Stimulated activated CD4-positive, alpha-beta T cell treated with anti-CD3 and anti-CD28 coated beads, Interleukin-2, amount 100 ng/mL, for 24 hours (primary cell): ENCODE data around the gene TMEM108.

Experiments
- DNase-seq, 2 donors: peaks; one replicate each; pipeline ENCODE4 v3.0.0-alpha.2; 2020

TMEM108 gene

GRCh38 chr3:133055339-133055738 is 17.1 kb downstream of the TMEM108 start:
- DNase-seq, result no peak

- no peak for DNase-seq
Measured at GRCh38 chr3:133058243-133058642, 20.1 kb downstream of the TMEM108 start.

GRCh38 chr3:133058831-133059230 is 20.6 kb downstream of the TMEM108 start:
- no peak for DNase-seq

- no peak for DNase-seq
Measured at GRCh38 chr3:133065193-133065961, 27.2 kb downstream of the TMEM108 start.

- no peak for DNase-seq
Measured at GRCh38 chr3:133066026-133066425, 27.8 kb downstream of the TMEM108 start.

GRCh38 chr3:133069556-133070286 is 31.5 kb downstream of the TMEM108 start:
- no peak for DNase-seq

- no peak for DNase-seq
Measured at GRCh38 chr3:133074977-133075376, 36.8 kb downstream of the TMEM108 start.

GRCh38 chr3:133077688-133078087 is 39.5 kb downstream of the TMEM108 start:
- no peak for DNase-seq

- DNase-seq, result no peak
Measured at GRCh38 chr3:133079621-133080020, 41.4 kb downstream of the TMEM108 start.

GRCh38 chr3:133081016-133081415 is 42.8 kb downstream of the TMEM108 start:
- DNase-seq, result no peak

GRCh38 chr3:133083395-133083794 is 45.2 kb downstream of the TMEM108 start:
- no peak for DNase-seq

GRCh38 chr3:133089906-133090485 is 51.8 kb downstream of the TMEM108 start:
- no peak for DNase-seq

- no peak for DNase-seq
Measured at GRCh38 chr3:133092681-133093080, 54.5 kb downstream of the TMEM108 start.

- no peak for DNase-seq
Measured at GRCh38 chr3:133093366-133093765, 55.2 kb downstream of the TMEM108 start.

- DNase-seq, result no peak
Measured at GRCh38 chr3:133096900-133097613, 58.9 kb downstream of the TMEM108 start.

GRCh38 chr3:133103706-133104105 is 65.5 kb downstream of the TMEM108 start:
- no peak for DNase-seq

- no peak for DNase-seq
Measured at GRCh38 chr3:133106169-133106568, 68.0 kb downstream of the TMEM108 start.

GRCh38 chr3:133112666-133113065 is 74.5 kb downstream of the TMEM108 start:
- DNase-seq, result no peak

GRCh38 chr3:133113526-133113925 is 75.3 kb downstream of the TMEM108 start:
- no peak for DNase-seq

- no peak for DNase-seq
Measured at GRCh38 chr3:133113927-133114597, 75.9 kb downstream of the TMEM108 start.

GRCh38 chr3:133115176-133115575 is 77.0 kb downstream of the TMEM108 start:
- DNase-seq, result no peak

GRCh38 chr3:133117342-133117741 is 79.2 kb downstream of the TMEM108 start:
- DNase-seq, result no peak

- no peak for DNase-seq
Measured at GRCh38 chr3:133119176-133119575, 81.0 kb downstream of the TMEM108 start.
